HS-5 (cell line): Measurements from ENCODE around the gene PRKG1.

ENCODE experiments used
- DNase-seq: peaks from one replicate; pipeline ENCODE4 v3.0.0-alpha.2; 2012; ENCODE audit warnings: low read depth

The PRKG1 gene

DNA sequence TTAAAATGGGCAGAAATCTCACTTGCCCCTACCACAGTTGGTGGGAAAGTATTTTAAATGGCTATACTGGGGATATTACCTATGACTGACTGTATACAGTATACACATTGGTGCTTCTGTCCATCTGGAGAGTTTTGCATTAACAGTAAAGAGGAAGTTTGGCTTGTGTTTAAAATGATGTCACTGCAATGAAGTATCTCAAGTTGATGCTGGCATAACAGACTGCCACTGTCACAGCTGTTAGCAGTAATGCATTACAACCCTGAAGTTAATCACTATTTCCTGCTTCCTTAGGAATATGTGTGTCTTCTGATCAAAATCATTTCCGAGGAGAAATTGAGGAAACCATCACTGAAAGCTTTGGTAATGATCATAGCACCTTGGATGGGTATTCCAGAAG, 1241.7 kb downstream of the PRKG1 start:
- DNase-seq = no peak

DNA sequence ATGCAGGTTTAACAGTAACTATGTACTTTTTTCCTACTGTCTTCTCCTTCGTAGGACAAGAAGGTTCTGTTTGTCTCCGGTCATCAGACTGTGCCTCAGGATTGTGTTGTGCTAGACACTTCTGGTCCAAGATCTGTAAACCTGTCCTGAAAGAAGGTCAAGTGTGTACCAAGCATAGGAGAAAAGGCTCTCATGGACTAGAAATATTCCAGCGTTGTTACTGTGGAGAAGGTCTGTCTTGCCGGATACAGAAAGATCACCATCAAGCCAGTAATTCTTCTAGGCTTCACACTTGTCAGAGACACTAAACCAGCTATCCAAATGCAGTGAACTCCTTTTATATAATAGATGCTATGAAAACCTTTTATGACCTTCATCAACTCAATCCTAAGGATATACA, 1242.2 kb downstream of the PRKG1 start:
- DNase-seq = no peak

DNA sequence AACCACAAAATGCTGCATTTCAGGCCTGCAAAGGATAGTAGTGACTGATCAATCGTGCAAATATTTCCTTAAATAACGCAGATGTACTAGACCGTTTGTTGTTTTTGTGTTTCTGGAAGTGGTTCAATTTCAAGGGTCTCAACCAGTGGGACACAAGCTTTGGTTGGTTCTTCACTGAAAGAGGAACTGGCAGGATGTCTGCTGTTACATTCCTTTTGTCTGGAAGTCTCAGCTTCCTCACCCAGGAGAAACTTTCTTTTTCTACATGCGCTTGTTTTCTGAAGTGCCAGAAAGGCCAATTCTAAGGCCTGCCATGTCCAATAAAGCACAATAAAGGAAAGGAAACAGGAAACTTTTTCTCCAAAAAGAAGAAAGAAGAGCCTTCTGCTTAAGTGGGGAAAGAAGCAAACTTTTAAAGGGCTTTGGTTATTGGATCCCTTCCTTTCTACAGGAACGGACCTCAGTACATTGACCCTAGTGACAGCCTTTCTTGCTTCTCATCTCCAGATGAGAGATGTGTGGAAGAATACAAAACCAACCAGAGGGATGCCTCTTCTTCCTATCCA, 1243.9 kb downstream of the PRKG1 start:
- DNase-seq = peak; percentile 40

DNA sequence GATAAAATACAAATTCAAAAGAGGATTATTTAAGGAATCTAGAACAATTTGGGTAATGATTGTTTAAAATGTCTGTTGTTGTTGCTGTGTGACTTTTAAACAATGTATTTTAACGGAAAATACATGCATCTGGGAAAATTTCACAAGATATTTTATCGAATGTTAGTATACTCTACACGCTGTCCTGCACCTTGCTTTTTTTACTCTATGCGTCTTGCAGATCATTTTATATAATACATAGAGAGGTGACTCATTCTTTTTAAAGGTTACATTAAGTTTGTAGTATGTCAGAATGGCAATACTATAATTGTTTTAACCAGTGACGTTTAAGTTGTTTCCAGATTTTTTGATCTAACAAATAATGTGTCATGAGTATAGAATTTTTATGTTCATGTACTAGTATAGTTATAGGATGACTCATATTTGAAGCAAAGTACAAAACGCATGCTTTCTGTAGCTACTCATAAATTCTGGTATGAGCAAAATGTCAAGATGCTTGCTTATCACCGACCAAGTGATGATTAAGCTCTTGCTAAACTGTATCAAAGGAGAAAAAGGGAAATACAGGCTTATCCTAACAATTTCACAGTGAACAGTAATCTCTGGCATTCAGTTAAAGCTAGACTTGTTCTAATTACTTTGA, 1244.7 kb downstream of the PRKG1 start:
- DNase-seq = peak; percentile 92

DNA sequence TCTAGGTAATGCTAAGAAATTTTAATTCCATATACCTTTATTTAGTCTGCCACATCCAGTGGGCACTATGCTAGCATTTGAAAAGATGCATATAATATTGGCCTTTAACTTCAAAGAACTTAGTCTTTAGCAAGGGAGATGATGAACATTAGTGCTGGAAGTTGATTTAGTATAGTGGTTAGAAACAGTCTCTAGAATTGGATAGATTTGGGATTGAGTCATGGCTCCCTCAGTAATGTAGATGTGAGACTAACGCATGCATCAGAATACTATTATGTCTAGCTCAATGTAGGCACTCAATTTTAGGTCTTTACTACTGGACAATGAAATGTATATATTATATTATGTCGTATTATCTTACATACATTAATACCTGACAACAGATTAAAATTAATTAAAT, 1245.6 kb downstream of the PRKG1 start:
- DNase-seq = no peak

DNA sequence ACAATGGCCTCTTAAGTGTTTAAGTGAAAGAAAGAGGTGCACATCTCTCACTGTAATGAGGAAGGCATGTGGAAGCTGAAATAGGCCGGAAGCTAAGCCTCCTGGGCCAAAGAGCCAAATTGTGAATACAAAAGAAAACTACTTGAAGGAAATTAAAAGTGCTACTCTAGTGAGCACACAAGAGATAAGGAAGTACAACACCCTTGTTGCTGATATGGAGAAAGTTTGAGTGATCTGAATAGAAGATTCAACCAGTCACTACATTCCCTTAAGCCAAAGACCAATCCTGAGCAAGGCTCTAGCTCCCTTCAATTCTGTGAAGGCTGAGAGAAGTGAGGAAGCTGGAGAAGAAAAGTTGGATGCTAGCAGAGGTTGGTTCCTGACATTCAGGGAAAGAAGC, 1248.0 kb downstream of the PRKG1 start:
- no peak for DNase-seq

DNA sequence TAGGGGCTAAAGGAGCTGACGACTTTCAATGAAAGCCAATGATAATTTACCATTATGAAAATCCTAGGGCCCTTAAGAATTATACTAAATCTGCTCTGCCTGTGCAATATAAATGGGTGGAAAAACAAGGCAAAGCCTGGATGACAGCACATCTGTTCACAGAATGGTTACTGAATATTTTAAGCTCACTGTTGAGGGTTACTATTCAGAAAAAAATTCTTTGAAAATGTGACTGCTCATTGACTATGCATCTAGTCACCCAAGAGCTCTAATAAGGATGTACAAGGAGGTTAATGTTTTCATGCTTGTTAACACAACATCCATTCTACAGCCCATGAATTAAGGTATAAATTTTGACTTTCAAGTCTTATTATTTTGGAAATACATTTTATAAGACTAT, 1248.6 kb downstream of the PRKG1 start:
- DNase-seq = no peak

DNA sequence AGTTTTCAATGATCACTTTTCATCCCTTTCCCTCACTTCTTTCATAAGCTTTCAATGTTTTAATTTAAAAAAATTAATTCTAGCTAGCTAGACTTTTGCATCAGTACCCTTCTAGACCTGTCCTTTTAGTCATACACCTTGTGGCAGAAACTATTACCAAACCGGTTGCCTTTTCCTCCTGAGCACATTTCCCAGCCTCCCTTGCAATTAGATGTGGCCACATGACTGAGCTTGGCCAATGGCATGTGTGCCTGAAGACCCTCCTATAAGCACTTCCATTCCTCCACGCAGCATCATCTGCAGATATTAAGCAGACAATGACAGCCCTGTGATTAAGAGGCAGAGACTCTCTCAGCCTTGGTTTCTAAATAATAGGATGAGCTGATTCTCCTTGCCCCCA, 1252.1 kb downstream of the PRKG1 start:
- DNase-seq = no peak

DNA sequence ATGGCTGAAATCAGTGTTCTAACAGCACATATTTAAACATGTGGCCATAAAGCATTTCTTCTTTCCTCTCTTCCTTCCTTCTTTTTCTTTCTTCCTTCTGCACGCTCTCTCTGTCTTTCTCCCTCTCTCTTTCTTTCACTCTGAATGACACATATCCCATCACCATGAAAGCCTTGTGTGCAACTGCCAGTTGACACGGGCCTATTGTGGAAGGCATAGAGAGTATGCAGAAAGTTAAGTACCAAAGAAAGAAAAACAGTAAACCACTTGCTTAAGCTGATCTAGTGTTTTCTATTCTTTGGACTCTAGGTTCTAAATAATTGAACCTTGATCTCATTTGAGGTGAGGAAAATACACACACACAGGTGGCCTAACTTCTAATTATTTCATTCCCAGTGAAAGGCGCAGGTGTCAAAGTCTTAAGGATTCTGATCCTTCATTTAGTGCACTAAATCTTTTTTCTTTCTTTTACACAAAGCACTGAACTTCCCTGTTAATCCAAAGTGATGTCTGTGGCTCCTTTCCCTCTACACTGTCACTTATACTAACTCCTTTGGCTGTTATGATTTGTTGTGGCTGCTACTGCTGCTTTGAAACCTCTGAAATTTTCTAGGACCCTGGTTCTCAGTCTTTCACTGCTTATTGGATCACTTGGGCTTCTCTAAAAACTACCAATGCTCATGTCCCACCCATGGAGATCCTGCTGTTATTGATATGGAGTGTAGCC, 1257.5 kb downstream of the PRKG1 start:
- DNase-seq = no peak

DNA sequence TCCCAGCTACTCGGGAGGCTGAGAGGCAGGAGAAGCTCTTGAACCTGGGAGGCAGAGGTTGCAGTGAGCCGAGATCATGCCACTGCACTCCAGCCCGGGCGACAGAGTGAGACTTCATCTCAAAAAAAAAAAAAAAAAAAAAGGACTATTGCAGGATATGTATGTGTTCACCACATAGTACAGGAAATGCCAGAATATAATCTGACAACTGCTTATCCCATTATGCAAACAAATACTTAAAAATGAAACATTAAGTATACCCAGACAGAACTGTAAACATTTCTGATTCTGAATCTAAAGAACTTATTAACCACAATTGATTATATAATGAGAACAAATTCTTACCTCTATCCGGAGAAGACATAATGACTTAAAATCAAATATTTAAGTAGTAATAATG, 1258.5 kb downstream of the PRKG1 start:
- DNase-seq = no peak

DNA sequence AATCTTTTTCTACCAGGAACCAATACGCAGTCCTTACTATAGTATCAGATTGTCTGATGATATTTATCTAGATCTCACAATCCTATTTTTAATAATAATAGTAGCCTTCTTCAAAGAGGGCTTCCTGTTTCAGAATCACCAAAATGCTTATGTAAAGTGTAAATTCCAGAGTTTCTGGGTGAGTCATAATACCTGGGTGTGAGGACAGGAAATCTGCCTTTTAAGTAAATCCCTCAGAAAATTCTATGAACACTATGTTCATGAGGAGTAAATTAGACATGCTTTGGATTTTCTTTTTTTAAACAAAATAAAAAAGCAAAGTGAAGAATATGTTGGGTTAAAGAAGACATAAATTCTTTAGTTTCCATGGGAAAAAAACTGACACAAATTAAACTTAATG, 1260.3 kb downstream of the PRKG1 start:
- DNase-seq = no peak

DNA sequence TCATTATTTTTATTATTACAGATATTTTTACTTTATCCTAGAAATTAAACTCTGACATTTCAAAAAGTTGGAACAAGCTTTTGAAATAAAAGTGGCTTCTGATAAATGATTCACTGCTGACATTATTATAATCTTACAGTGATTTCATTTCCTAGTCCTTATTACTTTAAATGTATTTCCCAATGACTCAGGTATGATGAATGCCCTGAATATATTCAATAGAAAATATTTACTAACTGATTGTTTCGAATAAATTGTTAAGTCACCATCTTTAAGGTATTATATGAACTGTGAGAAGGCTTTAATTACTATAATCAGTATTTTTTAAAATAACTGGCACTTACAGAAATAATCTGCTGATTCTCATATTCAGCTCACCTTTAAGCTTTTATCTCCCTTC, 1261.4 kb downstream of the PRKG1 start:
- DNase-seq = no peak

DNA sequence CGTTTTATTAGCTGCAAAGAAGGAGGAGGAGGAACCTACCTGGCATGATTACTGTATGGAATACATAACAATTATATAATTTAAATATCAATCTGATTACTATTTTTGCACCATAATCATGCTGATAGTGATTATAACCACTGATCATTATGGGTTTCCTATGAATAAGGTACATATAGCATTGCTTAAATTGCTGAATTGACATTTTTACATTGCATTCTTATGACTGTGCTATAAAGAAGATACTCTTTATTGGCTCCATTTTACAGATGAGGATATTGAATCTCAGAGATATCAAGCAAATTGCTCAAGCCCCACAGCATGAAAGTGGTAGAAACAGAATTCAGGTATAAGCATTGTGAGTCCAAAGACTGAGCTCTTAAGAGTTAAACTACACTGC, 1262.9 kb downstream of the PRKG1 start:
- DNase-seq = no peak

DNA sequence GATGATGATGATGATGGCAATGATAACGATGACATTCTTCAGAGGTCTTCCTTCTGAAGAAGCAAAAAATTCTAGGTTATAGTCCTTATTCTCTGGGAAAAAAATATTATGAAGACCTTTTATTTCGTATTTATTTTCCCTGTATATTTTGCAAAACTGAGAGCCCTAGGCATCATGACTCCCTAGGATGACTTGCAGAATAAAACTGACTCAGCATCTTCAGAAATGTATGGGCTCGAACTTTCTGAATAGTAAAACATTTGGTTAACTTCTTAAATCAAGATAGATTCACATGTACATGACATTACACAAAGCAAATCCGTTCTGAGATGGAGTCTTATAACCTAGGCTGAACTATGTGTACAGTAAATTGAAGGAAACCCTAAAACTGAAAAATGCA, 1269.2 kb downstream of the PRKG1 start:
- no peak for DNase-seq

DNA sequence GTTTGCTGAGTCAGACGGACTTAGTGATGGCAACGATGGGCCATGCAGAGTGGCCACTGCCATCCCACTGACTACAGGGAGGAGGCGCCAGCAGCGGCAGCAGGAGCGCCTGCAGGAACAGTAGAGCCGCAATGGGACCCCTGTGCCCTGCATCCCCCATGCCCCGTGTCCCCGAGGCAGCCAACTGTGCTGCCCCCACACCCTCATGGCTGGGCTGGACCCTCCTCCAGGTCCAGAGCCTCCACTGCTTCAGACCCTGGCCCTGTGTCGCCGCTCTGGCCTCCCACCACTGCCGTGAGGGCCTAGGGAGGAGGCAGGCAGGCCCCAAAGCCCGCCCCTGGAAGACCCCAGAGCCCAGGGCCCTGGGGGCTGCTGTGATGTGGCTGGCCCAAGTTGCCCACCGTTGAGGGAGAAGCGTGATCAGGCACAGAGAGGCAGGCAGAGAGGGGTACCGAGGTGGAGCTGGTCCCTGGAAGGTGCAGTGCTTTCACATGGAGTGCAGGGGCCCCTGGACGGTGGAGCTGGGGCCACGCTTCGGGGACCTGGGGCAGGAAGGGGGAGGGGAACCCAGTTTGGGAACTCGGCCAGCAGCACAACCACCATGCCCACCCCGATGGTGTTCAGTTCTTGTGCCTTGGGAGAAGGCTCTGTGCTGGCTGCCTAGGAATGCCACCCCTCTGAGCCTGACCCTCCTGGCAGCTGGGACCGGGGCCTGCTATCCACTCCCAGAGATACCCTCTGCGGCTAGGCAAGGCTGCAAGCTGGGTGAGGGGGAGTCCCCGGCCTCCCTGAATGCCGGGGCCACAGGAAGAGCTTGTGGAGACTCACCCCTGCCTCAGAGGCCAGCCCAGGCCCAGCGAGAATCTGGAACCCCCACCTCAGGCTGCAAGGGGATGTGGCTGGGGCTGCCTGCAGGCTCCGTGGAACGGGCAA, 1272.4 kb downstream of the PRKG1 start:
- DNase-seq = no peak

DNA sequence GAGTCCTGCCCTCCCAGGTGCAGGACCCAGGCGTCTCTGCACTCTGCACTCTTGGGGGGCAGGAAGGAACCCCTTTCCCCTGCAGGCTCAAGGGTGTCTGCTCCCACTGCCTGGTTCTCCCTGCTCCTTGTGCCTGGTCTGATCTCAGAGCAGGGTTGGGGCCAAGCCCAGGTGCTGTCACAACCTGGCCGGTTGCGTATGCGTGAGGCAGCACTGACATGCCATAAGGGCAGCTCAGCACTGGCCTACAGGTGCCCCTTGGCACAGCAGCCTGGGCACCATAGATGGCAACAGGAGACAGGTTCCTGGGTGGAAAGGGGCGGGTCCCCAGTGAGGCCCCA, 1273.0 kb downstream of the PRKG1 start:
- no peak for DNase-seq
